Prostate gland (tissue), 2 donors: ENCODE results near the gene ZC3H6. TPM values are rescaled to one million over a fixed set of nuclear protein-coding genes. Genes with fewer than 3 reads are reported as not detected.

ENCODE experiments used
- DNase-seq: peaks from one replicate; pipeline ENCODE4 v3.0.0-alpha.2; 2019; ENCODE audit warnings: low spot score
- H3K27ac ChIP-seq, 2 donors: fragments of 200-600 bp; sonication (generic); 2 replicates each; pipeline ENCODE4 v1.5.1; 2017 to 2019
- H3K27me3 ChIP-seq: fragments of 200-600 bp; sonication (generic); replicated peaks from 2 replicates; pipeline ENCODE4 v1.5.1; 2019; ENCODE audit not compliant: insufficient read depth
- H3K36me3 ChIP-seq, 2 donors: fragments of 200-600 bp; sonication (generic); 1 replicate in 1 of 2; 2 replicates in 1 of 2; pipeline versions ENCODE4 v1.5.1 to v1.8.1; 2017 to 2019
- H3K4me1 ChIP-seq: fragments of 200-600 bp; sonication (generic); replicated peaks from 2 replicates; pipeline ENCODE4 v1.5.1; 2019
- H3K4me3 ChIP-seq, 2 donors: fragments of 200-600 bp; sonication (generic); 2 replicates each; pipeline ENCODE4 v1.5.1; 2017 to 2019
- H3K9me3 ChIP-seq: fragments of 200-600 bp; sonication (generic); 2 replicates; pipeline ENCODE4 v1.5.1; 2017
- CTCF ChIP-seq, 4 experiments: fragments of 200-600 bp in 2 of 4; fragments of 450-650 bp in 2 of 4; sonication (generic) in 2 of 4; IDR thresholded peaks; 1 replicate in 3 of 4; 2 replicates in 1 of 4; pipeline ENCODE4 v1.5.1; 2016 to 2019; ENCODE audit warnings: antibody characterized with exemption in 4 of 4, mild to moderate bottlenecking in 2 of 4, moderate library complexity in 2 of 4
- POLR2A ChIP-seq: fragments of 450-650 bp; IDR thresholded peaks from one replicate; pipeline ENCODE4 v1.6.1; 2016; ENCODE audit warnings: antibody characterized with exemption, mild to moderate bottlenecking
- POLR2AphosphoS5 ChIP-seq: sonication (generic); formaldehyde crosslinking; IDR thresholded peaks from one replicate; pipeline ENCODE4 v1.6.1; 2017; ENCODE audit warnings: antibody characterized with exemption
- WGBS: methylation state at CpG from one replicate; pipeline ENCODE4 v1.1.5; 2018; 5-methylcytosine and 5-hydroxymethylcytosine counted together
- intact Hi-C: fragments of 100-400 bp; cut with DNase I; formaldehyde crosslinking; loops from one replicate; pipeline ENCODE4 v1.14.2; 2022
- total RNA-seq, 2 donors: library from RNA; depleted of rRNA; stranded (reverse); fragments of >200 nt; gene quantifications; one replicate each; pipeline ENCODE4 v1.1.0, GENCODE V29; 2016

Gene ZC3H6
- total RNA-seq, 2 donors from 2014 or later = 10.2 to 10.5 TPM

- DNase-seq = no peak
- Histone ChIP-seq H3K9me3 (no peaks in the 10 kb centered on the region), H3K4me1 (no peaks in the 10 kb centered on the region), H3K27ac (no peak overlapping the region), H3K27me3 (no peaks in the 10 kb centered on the region), H3K4me3 (no peak overlapping the region), H3K36me3 (no peaks in the 10 kb centered on the region)
- intact Hi-C loops = no loop called here
- no peak for TF ChIP-seq POLR2A
- TF ChIP-seq CTCF (IDR thresholded peaks at IDR 0.05) = no peak
- no peak for TF ChIP-seq POLR2AphosphoS5
- WGBS = 77% methylated on average over 3 of the region's 3 CpGs
Measured at GRCh38 chr2:112242384-112242783, 33.0 kb upstream of the ZC3H6 start.

DNA sequence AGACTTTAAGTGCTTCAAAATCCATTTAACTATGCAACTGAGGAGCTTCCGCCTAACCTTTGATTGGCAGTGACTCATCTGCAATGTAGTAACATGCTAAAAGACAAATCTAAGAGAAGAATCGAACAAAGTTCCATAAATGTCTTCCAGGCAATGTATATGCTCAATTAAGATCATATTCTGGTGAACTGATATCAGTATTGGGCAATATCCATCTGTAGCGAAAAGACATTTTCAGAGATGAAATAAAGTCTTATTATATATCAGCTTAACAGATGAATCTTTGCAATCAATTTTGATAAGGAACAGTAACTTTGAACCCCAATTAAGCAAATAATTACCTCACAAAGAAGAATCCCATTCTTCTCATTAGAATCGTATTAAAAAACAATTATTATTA lies 32.2 kb upstream of the ZC3H6 start:
- 92% methylated on average over 4 of the region's 4 CpGs for WGBS
- TF ChIP-seq CTCF (IDR thresholded peaks at IDR 0.05) = no peak
- no peak for TF ChIP-seq POLR2AphosphoS5
- TF ChIP-seq POLR2A = no peak

DNA sequence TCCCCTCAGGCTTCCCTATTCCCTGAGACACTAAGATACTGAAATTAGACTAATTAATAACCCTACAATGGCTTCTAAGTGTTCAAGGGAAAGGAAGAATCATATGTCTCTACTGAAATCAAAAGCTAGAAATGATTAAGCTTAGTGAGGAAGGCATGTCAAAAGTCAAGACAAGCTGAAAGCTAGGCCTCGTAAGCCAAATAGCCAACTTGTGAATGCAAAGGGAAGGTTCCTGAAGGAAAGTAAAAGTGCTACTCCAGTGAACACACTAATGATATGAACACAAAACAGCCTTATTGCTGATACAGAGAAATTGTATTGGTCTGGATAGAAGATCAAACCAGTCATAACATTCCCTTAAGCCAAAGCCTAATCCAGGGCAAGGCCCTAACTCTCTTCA lies 30.5 kb upstream of the ZC3H6 start:
- intact Hi-C loops = no loop called here
- H3K4me3 ChIP-seq = no peak overlapping the region
- TF ChIP-seq POLR2A (no peak), POLR2AphosphoS5 (no peak), CTCF (IDR thresholded peaks at IDR 0.05) (no peak)
- no peak for DNase-seq
- 100% methylated on average over 1 of the region's 1 CpG for WGBS
- H3K9me3 ChIP-seq = no peaks in the 10 kb centered on the region
- no peak overlapping the region for H3K27ac ChIP-seq
- H3K36me3 ChIP-seq = no peaks in the 10 kb centered on the region
- H3K27me3 ChIP-seq = no peaks in the 10 kb centered on the region
- no peaks in the 10 kb centered on the region for H3K4me1 ChIP-seq

More for the DNA sequence above, 32.2 kb upstream of the ZC3H6 start:
- Histone ChIP-seq H3K4me1 (no peaks in the 10 kb centered on the region), H3K27me3 (no peaks in the 10 kb centered on the region), H3K9me3 (no peaks in the 10 kb centered on the region), H3K36me3 (no peaks in the 10 kb centered on the region), H3K4me3 (no peak overlapping the region), H3K27ac (no peak overlapping the region)
- intact Hi-C loops = no loop called here
- DNase-seq = no peak

GRCh38 chr2:112251271-112251670 lies 24.1 kb upstream of the ZC3H6 start:
- 95% methylated on average over 3 of the region's 3 CpGs for WGBS
- H3K9me3 ChIP-seq = no peaks in the 10 kb centered on the region
- no peak overlapping the region for H3K4me3 ChIP-seq
- intact Hi-C loops = loop anchor here (10.0 kb wide), 1 partner anchor 126 kb away; no protein-coding TSS in a partner anchor
- H3K27ac ChIP-seq = no peak overlapping the region
- DNase-seq = no peak
- no peaks in the 10 kb centered on the region for H3K36me3 ChIP-seq
- TF ChIP-seq CTCF (IDR thresholded peaks at IDR 0.05) (no peak), POLR2A (no peak), POLR2AphosphoS5 (no peak)
- H3K27me3 ChIP-seq = no peaks in the 10 kb centered on the region
- H3K4me1 ChIP-seq = peaks cover 6% of the 10 kb centered on the region

DNA sequence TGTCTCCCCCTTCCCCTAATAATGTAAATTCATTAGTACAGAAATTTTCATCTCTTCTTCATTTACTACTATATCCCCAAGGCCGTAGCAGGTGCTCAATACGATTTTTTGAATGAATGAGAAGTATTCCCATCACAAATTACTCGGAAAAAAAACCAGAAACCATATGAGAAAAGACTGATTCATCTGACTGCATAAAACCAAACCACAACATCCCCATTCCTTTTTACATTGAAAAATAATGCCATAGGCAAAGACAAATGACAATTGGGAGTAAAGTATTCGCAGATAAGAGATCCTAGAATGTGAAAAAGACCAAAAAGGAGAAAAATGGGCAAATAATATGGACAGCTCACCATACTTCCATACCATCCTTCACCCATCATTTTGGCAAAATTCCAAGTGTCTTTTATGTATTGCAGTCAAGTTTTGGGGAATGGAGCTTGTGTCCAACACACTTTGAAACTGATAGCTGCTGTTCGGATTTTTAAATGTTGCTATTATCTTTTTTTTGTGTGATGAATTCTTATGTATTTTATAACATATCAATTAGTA lies 22.1 kb upstream of the ZC3H6 start:
- Histone ChIP-seq H3K4me1 (peaks cover 6% of the 10 kb centered on the region), H3K27ac (no peak overlapping the region), H3K4me3 (no peak overlapping the region), H3K9me3 (no peaks in the 10 kb centered on the region), H3K36me3 (no peaks in the 10 kb centered on the region), H3K27me3 (no peaks in the 10 kb centered on the region)
- DNase-seq = no peak
- TF ChIP-seq POLR2A (no peak), POLR2AphosphoS5 (no peak), CTCF (IDR thresholded peaks at IDR 0.05) (no peak)
- WGBS = 91% methylated on average over 5 of the region's 5 CpGs
- intact Hi-C loops = loop anchor here (10.0 kb wide), 1 partner anchor 129 kb away; no protein-coding TSS in a partner anchor
